ENCODE measurements around the gene FIGNL1.

FIGNL1 gene

DNA sequence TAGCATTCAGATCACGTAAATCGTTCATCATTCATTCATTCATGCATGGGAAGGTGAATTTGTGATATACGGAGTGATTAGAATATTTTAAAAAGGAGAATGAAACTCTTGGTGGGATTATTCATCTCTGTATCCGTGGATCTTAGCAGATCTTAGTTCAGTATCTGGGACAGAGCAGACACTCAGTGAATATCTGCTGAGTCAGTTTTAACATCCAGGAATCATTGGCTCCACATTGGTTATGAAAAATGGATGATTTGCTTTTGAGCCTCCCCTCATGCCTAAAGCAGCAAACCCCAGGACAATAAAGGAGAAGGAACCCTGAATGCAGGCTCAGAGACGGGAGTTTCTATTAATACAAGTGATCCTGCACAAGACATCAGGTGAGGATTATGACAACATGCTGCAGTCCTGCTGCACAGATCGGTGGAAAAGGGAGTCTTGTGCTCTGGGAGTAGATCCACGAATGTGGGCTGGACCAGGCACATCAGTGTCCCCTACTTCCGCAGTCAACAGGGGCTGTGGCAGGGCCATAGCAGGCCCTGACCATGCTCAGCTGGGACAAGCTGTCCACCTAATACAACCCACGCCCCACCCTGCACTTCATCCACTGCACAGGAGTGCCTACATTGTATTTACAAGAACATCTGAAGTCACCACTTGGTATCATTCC is 26.9 kb upstream of the FIGNL1 start:
- Histone ChIP-seq H3K9me3 (ENCODE audit: insufficient read depth, low read depth, low read length) (no peaks in the 10 kb centered on the region), H3K27me3 (ENCODE audit: insufficient read depth, low read length, poor library complexity, severe bottlenecking) (no peaks in the 10 kb centered on the region), H3K36me3 (ENCODE audit: insufficient read depth, low read length) (no peaks in the 10 kb centered on the region), H3K4me2 (ENCODE audit: low read depth, low read length, poor library complexity, severe bottlenecking) (no peak overlapping the region), H3K79me2 (ENCODE audit: insufficient read depth, low read length) (no peaks in the 10 kb centered on the region), H2AFZ (ENCODE audit: low read length) (no peak overlapping the region), H3K4me1 (ENCODE audit: insufficient read depth, low read length, poor library complexity, severe bottlenecking) (no peaks in the 10 kb centered on the region), H3K9me2 (replicated peaks; ENCODE audit: low read depth, low read length) (no peaks in the 10 kb centered on the region), H3K9ac (ENCODE audit: low read depth, low read length, poor library complexity, severe bottlenecking) (no peak overlapping the region), H3F3A (ENCODE audit: low read depth) (no peaks in the 10 kb centered on the region), H3K4me3 (ENCODE audit: low read length, poor library complexity, severe bottlenecking) (no peak overlapping the region), H4K20me1 (ENCODE audit: insufficient read depth, low read length, poor library complexity, severe bottlenecking) (no peaks in the 10 kb centered on the region)
- TF ChIP-seq EZH2phosphoT487 (IDR thresholded peaks at IDR 0.05; ENCODE audit: borderline replicate concordance), result no peak
- TF ChIP-seq, protein P1, sequence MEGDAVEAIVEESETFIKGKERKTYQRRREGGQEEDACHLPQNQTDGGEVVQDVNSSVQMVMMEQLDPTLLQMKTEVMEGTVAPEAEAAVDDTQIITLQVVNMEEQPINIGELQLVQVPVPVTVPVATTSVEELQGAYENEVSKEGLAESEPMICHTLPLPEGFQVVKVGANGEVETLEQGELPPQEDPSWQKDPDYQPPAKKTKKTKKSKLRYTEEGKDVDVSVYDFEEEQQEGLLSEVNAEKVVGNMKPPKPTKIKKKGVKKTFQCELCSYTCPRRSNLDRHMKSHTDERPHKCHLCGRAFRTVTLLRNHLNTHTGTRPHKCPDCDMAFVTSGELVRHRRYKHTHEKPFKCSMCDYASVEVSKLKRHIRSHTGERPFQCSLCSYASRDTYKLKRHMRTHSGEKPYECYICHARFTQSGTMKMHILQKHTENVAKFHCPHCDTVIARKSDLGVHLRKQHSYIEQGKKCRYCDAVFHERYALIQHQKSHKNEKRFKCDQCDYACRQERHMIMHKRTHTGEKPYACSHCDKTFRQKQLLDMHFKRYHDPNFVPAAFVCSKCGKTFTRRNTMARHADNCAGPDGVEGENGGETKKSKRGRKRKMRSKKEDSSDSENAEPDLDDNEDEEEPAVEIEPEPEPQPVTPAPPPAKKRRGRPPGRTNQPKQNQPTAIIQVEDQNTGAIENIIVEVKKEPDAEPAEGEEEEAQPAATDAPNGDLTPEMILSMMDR (conservative IDR thresholded peaks at IDR 0.05; ENCODE audit: low read length), result no peak

DNA sequence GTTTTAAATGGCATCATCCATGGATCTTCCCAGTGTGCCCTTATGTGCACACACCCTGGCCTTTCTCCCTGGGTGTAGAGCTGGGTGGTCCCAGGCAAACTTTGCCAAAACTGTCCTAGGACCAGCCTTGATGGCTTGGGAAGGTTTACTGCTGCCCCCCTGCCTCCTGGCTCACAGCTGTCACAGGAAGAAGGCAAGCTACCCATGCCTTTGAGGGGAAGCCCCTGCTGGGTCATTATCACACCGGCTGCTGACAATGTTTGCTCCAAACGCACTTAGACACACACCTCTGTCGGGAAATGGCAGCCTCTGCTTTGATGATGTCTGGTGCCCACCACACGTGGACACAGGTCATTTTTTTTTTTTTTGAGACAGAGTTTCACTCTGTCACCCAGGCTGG is 25.2 kb upstream of the FIGNL1 start:
- Histone ChIP-seq H2AFZ (ENCODE audit: low read length) (no peak overlapping the region), H3K4me1 (ENCODE audit: insufficient read depth, low read length, poor library complexity, severe bottlenecking) (no peaks in the 10 kb centered on the region), H3K4me3 (ENCODE audit: low read length, poor library complexity, severe bottlenecking) (no peak overlapping the region), H3K9me2 (replicated peaks; ENCODE audit: low read depth, low read length) (no peaks in the 10 kb centered on the region), H4K20me1 (ENCODE audit: insufficient read depth, low read length, poor library complexity, severe bottlenecking) (no peaks in the 10 kb centered on the region), H3K79me2 (ENCODE audit: insufficient read depth, low read length) (no peaks in the 10 kb centered on the region), H3K9me3 (ENCODE audit: insufficient read depth, low read depth, low read length) (no peaks in the 10 kb centered on the region), H3K27me3 (ENCODE audit: insufficient read depth, low read length, poor library complexity, severe bottlenecking) (no peaks in the 10 kb centered on the region), H3K4me2 (ENCODE audit: low read depth, low read length, poor library complexity, severe bottlenecking) (no peak overlapping the region), H3K36me3 (ENCODE audit: insufficient read depth, low read length) (no peaks in the 10 kb centered on the region), H3F3A (ENCODE audit: low read depth) (no peaks in the 10 kb centered on the region), H3K9ac (ENCODE audit: low read depth, low read length, poor library complexity, severe bottlenecking) (no peak overlapping the region)
- TF ChIP-seq, protein P1 (conservative IDR thresholded peaks at IDR 0.05; ENCODE audit: low read length), result no peak
- TF ChIP-seq EZH2phosphoT487 (IDR thresholded peaks at IDR 0.05; ENCODE audit: borderline replicate concordance), result no peak

DNA sequence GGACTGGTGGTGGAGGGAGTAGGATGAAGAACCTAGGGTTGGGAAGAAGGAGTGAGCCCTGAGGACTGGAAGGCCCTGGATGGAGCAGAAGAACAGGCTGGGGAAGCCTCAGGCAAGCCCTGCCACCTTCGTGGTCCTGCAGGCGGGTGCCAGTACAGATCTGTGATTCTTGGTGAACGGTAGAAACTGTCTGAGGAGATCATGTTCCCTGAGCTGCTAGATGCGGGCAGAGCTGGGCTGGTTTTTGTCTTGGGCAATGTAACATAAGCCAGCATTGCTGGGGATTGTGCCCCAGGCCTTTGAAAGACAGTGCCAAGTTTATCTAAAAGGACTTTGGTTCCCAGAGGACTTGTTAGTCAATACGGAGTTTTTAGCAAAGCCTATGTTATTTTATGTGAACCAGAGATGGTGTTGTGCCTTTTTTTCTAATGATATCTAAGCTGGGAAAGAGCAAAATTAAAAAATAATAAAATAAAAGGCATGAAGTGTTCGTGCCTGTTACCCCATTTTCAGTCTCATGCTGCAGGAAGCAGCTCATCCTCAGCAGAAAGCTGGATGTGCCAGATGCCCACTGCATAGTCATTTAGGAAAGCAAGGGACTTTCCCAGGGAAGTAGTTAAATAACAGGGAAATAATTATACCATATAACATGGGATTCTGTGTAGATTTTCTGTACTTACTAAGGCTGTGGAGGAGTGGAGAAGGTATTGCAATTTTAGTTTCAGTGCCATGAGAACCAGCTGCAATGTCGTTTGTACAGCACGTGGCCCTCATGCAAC is 24.4 kb upstream of the FIGNL1 start:
- Histone ChIP-seq H3F3A (ENCODE audit: low read depth) (no peaks in the 10 kb centered on the region), H3K36me3 (ENCODE audit: insufficient read depth, low read length) (no peaks in the 10 kb centered on the region), H2AFZ (ENCODE audit: low read length) (no peak overlapping the region), H3K4me2 (ENCODE audit: low read depth, low read length, poor library complexity, severe bottlenecking) (no peak overlapping the region), H3K79me2 (ENCODE audit: insufficient read depth, low read length) (no peaks in the 10 kb centered on the region), H3K9me2 (replicated peaks; ENCODE audit: low read depth, low read length) (no peaks in the 10 kb centered on the region), H3K9ac (ENCODE audit: low read depth, low read length, poor library complexity, severe bottlenecking) (no peak overlapping the region), H3K9me3 (ENCODE audit: insufficient read depth, low read depth, low read length) (no peaks in the 10 kb centered on the region), H4K20me1 (ENCODE audit: insufficient read depth, low read length, poor library complexity, severe bottlenecking) (no peaks in the 10 kb centered on the region), H3K4me3 (ENCODE audit: low read length, poor library complexity, severe bottlenecking) (no peak overlapping the region), H3K4me1 (ENCODE audit: insufficient read depth, low read length, poor library complexity, severe bottlenecking) (no peaks in the 10 kb centered on the region), H3K27me3 (ENCODE audit: insufficient read depth, low read length, poor library complexity, severe bottlenecking) (no peaks in the 10 kb centered on the region)
- no peak for TF ChIP-seq EZH2phosphoT487 (IDR thresholded peaks at IDR 0.05; ENCODE audit: borderline replicate concordance)
- TF ChIP-seq, protein P1 (conservative IDR thresholded peaks at IDR 0.05; ENCODE audit: low read length), result no peak

Data from Loucy (cell line).